ENCODE results near the gene TIE1.

GRCh38 chr1:43253173-43253572, 47.6 kb upstream of the TIE1 start:
- TF ChIP-seq CTCF (conservative IDR thresholded peaks at IDR 0.05 in 1 of 2, IDR thresholded peaks at IDR 0.05 in 1 of 2; ENCODE audit: low read depth in 1 of 2, low read length in 2 of 2) (no peak), EZH2 (IDR thresholded peaks at IDR 0.05; ENCODE audit: low read length, missing control alignments) (no peak)
